Activated T-helper 2 cell treated with anti-CD3 and anti-CD28 coated beads, Interferon-gamma antibody, Interleukin-2, Interleukin-4, amounts not matched to agents 10 μg/mL and 5 μg/mL and 100 μg/mL, durations not matched to agents 14 hours and 24 hours and 36 hours (primary cell): ENCODE data around the gene MED6. TPM values are rescaled to one million over a fixed set of nuclear protein-coding genes. Genes with fewer than 3 reads are reported as not detected.

ENCODE experiments used
- total RNA-seq: library from RNA; stranded (reverse); gene quantifications from 2 replicates; pipeline ENCODE4 v1.2.3, GENCODE V29; 2022

The MED6 gene
- total RNA-seq, 1 donor from 2014 or later, result 58.2 TPM

Other genes starting within 250 kb of the MED6 start
- gene COX16, start 241.0 kb downstream of the MED6 start, total RNA-seq, result 67.0 and 69.7 TPM in 2 replicates
- gene SYNJ2BP, start 183.6 kb downstream of the MED6 start, total RNA-seq, result 0.69 and 0.98 TPM in 2 replicates
- gene ADAM21, start 148.5 kb downstream of the MED6 start, total RNA-seq, result not detected in 2 replicates
- 0.25 and 0.39 TPM in 2 replicates for gene ADAM20, start 65.7 kb downstream of the MED6 start, total RNA-seq
- gene TTC9, start 41.3 kb upstream of the MED6 start, total RNA-seq, result 6.1 and 6.6 TPM in 2 replicates
- gene MAP3K9, start 208.9 kb upstream of the MED6 start, total RNA-seq, result 5.5 and 5.6 TPM in 2 replicates